A549 treated with DMSO at 1 μM for 4 hours (cell line): ENCODE data around the gene SPEF2. TPM values are rescaled to one million over a fixed set of nuclear protein-coding genes. Genes with fewer than 3 reads are reported as not detected.

ENCODE experiments used
- total RNA-seq: library from RNA; stranded (reverse); fragments of 200-300 nt; extraction: Qiagen RNA extraction; gene quantifications from 5 replicates; pipeline ENCODE4 v1.2.3, GENCODE V29; 2022; ENCODE audit warnings: low read depth

Gene SPEF2
- 1.3 to 3.0 TPM (median 2.3 TPM) in 5 replicates for total RNA-seq

GRCh38 chr5:35617435-35618303, at the start of gene SPEF2:
Gene SPEF2 (plus strand): TSS chr5:35617863. CDS start chr5:35617998, 135 bp downstream.

GRCh38 chr5:35856765-35857351, 239.2 kb downstream of the SPEF2 start, which contains the start of gene IL7R:
Gene IL7R (plus strand): TSS chr5:35856891. CDS start chr5:35856978, 87 bp downstream.

Other genes with a start within 250 kb of the SPEF2 start
- 0.36 to 1.0 TPM (median 0.70 TPM) in 5 replicates for gene IL7R, start 239.0 kb downstream of the SPEF2 start, total RNA-seq